ENCODE measurements around the gene YIPF3. TPM values are rescaled to one million over a fixed set of nuclear protein-coding genes. Genes with fewer than 3 reads are reported as not detected.

The YIPF3 gene
- total and polyA plus RNA-seq, 3 experiments from 2014 or later, result 48.9 to 86.5 (median 49.1) TPM

DNA sequence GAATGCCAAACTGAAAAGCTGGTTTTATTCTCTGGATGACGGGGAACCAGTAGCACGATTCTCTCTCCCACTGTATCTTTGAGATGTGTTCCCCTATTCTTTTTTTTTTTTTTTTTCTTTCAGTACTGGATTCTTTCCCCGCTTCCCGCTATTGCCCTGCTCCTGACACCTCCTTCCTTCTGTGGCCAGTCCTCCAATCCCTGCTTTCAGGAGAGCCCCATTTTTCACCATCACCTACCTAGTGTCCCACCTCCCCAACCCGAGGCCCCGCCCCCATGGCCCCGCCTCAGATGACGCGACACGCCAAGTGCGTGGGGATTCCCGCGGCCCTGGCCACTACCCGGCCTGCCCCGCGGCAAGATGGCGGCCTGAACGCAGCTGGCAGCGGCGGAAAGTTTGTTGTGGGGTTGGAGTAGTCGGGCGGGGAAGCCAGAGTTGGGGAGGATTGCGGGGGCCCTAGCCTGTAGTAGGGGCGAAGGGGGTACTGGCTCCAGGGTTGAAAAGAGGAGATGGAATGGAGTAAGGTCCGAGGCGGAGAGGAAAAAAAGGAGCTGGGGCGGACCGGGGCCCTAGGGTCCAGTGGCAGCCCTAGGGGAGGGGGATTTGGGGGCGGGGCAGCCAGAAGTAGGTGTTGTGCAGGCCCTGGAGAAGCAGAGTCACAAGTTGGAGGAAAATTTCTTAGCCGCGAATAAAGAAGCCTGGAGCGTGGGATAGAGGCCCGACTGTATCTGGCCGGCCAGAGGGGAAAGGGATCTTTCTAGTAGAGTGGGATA is 39.3 kb downstream of the YIPF3 start, which contains the start of gene TJAP1:
Gene TJAP1 (plus strand): TSS at position 336 of the 773 bp plus-strand sequence. CDS start 21,432 bp downstream, outside the sequence.
- Mint-ChIP-seq H3K27ac (peak within 1 kb of the TSS; percentile 89 to 100 (median 97)), H3K27me3 (no peaks in the 10 kb centered on the region), H3K4me1 (peaks cover 42 to 56% (median 53%) of the 10 kb centered on the region in 3 donors), H3K4me3 (peak within 1 kb of the TSS; percentile 81 to 99 (median 88)), H3K36me3 (peaks cover 0 to 23% (median 3%) of the 10 kb centered on the region in 3 donors), H3K9me3 (no peaks in the 10 kb centered on the region)
- CTCF ChIA-PET, result interaction anchor here (0.7 to 2.9 kb wide), 6 partner anchors 18 to 108 kb away, joined by 3 to 10 read pairs (median 6); partner anchors contain the start of genes DLK2 and ZNF318
- Histone ChIP-seq H3K36me3 (ENCODE audit: insufficient read depth, low read length) (no peaks in the 10 kb centered on the region), H3K4me1 (ENCODE audit: insufficient read depth, low read length) (peaks cover 16% of the 10 kb centered on the region), H3K27ac (ENCODE audit: low read depth, low read length) (peak within 1 kb of the TSS; percentile 92), H3K9me3 (ENCODE audit: low read length) (no peaks in the 10 kb centered on the region), H3K4me3 (ENCODE audit: low read length) (peak within 1 kb of the TSS; percentile 65), H3K27me3 (ENCODE audit: insufficient read depth, low read length, poor library complexity, severe bottlenecking) (no peaks in the 10 kb centered on the region)
- DNase-seq, result peak; percentile 92 to 97 (median 95)
- POLR2A ChIA-PET, result interaction anchor here (0.6 to 1.2 kb wide), 9 partner anchors 17 to 731 kb away, joined by 4 to 7 read pairs (median 5); partner anchors contain the start of genes ABCC10, POLR1C, YIPF3 and ZNF318

DNA sequence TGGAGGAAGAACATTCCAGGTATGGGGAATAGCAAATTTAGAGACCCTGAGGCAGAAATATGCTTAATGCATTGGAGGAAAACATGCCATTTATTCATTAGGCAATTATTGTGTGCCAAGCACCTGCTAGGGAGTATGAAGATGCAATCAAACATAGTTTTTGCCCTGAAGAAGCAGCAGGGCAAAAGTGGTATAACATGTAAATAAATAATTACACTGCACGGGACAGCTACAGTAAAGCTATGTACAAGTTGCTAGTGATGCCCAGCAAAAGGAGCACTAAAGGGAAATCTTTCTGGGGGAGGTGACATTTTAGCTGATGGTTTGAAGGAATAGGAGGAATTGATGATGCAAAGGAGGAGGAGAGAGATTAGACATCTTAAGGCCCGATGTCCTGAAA is 40.0 kb downstream of the YIPF3 start:
- Histone ChIP-seq H3K4me1 (ENCODE audit: insufficient read depth, low read length) (peaks cover 16% of the 10 kb centered on the region), H3K4me3 (ENCODE audit: low read length) (peak overlapping the region; percentile 65), H3K36me3 (ENCODE audit: insufficient read depth, low read length) (no peaks in the 10 kb centered on the region), H3K9me3 (ENCODE audit: low read length) (no peaks in the 10 kb centered on the region), H3K27ac (ENCODE audit: low read depth, low read length) (peak overlapping the region; percentile 92), H3K27me3 (ENCODE audit: insufficient read depth, low read length, poor library complexity, severe bottlenecking) (no peaks in the 10 kb centered on the region)
- peak overlapping the region; percentile 89 to 100 (median 97) for H3K27ac Mint-ChIP-seq
- H3K9me3 Mint-ChIP-seq, result no peaks in the 10 kb centered on the region
- H3K4me1 Mint-ChIP-seq, result peaks cover 36 to 49% (median 46%) of the 10 kb centered on the region in 3 donors
- peak overlapping the region; percentile 81 to 99 (median 88) for H3K4me3 Mint-ChIP-seq
- ChIA-PET CTCF (interaction anchor here (0.7 to 2.9 kb wide), 4 partner anchors 19 to 107 kb away, joined by 4 to 10 read pairs (median 9); partner anchors contain the start of genes DLK2 and ZNF318), POLR2A (interaction anchor here (0.7 to 1.2 kb wide), 5 partner anchors 18 to 209 kb away, joined by 4 to 6 read pairs (median 5); partner anchors contain the start of genes ABCC10 and ZNF318)
- H3K36me3 Mint-ChIP-seq, result peaks cover 0 to 20% (median 0%) of the 10 kb centered on the region in 3 donors
- no peaks in the 10 kb centered on the region for H3K27me3 Mint-ChIP-seq
- DNase-seq, result peak in 1 of 5 donors; percentile 17

DNA sequence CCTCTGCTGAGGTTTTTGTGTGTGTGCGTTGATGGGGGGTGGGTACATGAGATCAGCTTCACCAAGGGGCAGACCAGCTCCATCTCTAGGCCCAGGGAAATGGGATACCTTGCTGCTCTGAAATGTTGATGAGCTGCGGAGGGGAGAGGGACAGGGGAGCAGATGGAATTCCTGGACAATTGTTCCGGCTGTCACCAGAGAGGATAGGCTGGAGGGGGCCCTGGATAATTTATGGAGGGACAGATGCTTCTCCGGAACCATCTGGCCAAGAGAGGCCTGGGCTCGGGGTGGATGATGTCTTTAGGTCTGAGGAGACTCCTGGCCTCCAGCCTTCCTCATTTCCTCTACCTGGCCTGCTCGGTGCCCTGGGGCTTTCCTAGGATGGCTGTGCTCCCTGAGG is 41.2 kb downstream of the YIPF3 start:
- no peak overlapping the region for H3K4me3 ChIP-seq (ENCODE audit: low read length)

DNA sequence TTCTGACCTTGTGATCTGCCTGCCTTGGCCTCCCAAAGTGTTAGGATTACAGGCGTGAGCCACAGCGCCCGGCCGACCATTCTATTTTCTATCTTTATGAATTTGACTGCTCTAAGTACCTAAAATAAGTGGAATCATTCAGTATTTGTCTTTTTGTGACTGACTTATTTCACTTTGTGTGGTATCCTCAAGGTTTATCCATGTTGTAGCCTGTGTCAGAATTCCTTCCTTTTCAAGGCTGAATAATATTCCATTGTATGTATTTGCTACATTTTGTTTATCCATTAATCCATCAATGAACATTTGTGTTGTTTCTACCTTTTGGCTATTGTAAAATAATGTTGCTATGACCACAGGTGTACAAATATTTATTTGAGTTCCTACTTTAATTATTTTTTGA is 44.2 kb downstream of the YIPF3 start:
- POLR2A ChIA-PET, result no interaction called here
- CTCF ChIA-PET, result interaction anchor here (1.0 kb wide), 1 partner anchor 24 kb away, joined by 3 read pairs; no protein-coding TSS in a partner anchor

More for the DNA sequence above, 41.2 kb downstream of the YIPF3 start:
- H3K27ac ChIP-seq (ENCODE audit: low read depth, low read length), result no peak overlapping the region
- Mint-ChIP-seq H3K4me1 (peaks cover 32 to 38% (median 38%) of the 10 kb centered on the region in 3 donors), H3K4me3 (peak overlapping the region in 2 of 7 donors; percentile 28 to 64), H3K9me3 (no peaks in the 10 kb centered on the region), H3K36me3 (peaks cover 0 to 17% (median 0%) of the 10 kb centered on the region in 3 donors), H3K27ac (peak overlapping the region in 5 of 8 donors; percentile 21 to 82 (median 58)), H3K27me3 (peaks cover 0 to 5% of the 10 kb centered on the region in 2 donors)
- H3K36me3 ChIP-seq (ENCODE audit: insufficient read depth, low read length), result no peaks in the 10 kb centered on the region
- H3K4me1 ChIP-seq (ENCODE audit: insufficient read depth, low read length), result peaks cover 16% of the 10 kb centered on the region
- CTCF ChIA-PET, result interaction anchor here (0.5 to 2.9 kb wide), 4 partner anchors 11 to 34 kb away, joined by 3 to 9 read pairs (median 6); partner anchors contain the start of gene DLK2
- DNase-seq, result no peak
- POLR2A ChIA-PET, result no interaction called here
- H3K27me3 ChIP-seq (ENCODE audit: insufficient read depth, low read length, poor library complexity, severe bottlenecking), result no peaks in the 10 kb centered on the region
- no peaks in the 10 kb centered on the region for H3K9me3 ChIP-seq (ENCODE audit: low read length)

DNA sequence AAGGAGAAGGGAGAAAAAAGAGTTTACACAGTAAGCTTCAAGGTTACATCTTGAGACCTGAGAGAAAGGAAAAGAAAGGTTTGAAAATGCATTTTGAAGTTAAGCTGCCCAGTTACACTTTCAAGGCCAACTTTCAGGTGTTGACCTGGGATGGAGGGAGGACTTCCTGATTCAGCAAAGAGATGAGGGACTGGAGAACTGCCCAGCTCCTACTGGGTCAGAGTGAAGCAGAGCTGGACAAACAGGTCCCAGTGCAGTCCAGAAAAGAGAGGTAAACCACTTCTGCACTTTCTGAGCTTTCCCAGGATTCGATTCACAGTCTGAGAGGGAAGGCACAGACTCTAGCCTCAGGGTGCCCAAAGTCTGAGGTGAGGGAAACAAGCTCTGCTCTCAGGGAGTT is 45.3 kb downstream of the YIPF3 start:
- Mint-ChIP-seq H3K27ac (no peak overlapping the region), H3K36me3 (no peaks in the 10 kb centered on the region), H3K27me3 (peaks cover 13 to 31% of the 10 kb centered on the region in 2 donors), H3K4me1 (peaks cover 0 to 1% (median under 1%) of the 10 kb centered on the region in 3 donors), H3K9me3 (no peaks in the 10 kb centered on the region), H3K4me3 (no peak overlapping the region)
- H3K9me3 ChIP-seq (ENCODE audit: low read length), result no peaks in the 10 kb centered on the region
- ChIA-PET POLR2A (no interaction called here), CTCF (interaction anchor here (1.0 to 1.6 kb wide), 2 partner anchors 25 to 36 kb away, joined by 3 to 5 read pairs; no protein-coding TSS in a partner anchor)
- no peak overlapping the region for H3K27ac ChIP-seq (ENCODE audit: low read depth, low read length)
- no peaks in the 10 kb centered on the region for H3K4me1 ChIP-seq (ENCODE audit: insufficient read depth, low read length)
- no peaks in the 10 kb centered on the region for H3K36me3 ChIP-seq (ENCODE audit: insufficient read depth, low read length)
- H3K4me3 ChIP-seq (ENCODE audit: low read length), result no peak overlapping the region
- H3K27me3 ChIP-seq (ENCODE audit: insufficient read depth, low read length, poor library complexity, severe bottlenecking), result peaks cover 11% of the 10 kb centered on the region
- DNase-seq, result no peak

More for the DNA sequence above, 44.2 kb downstream of the YIPF3 start:
- Mint-ChIP-seq H3K4me1 (peaks cover 10 to 12% (median 12%) of the 10 kb centered on the region in 3 donors), H3K4me3 (no peak overlapping the region), H3K27ac (no peak overlapping the region), H3K36me3 (peaks cover 0 to 5% (median 0%) of the 10 kb centered on the region in 3 donors), H3K9me3 (no peaks in the 10 kb centered on the region), H3K27me3 (peaks cover 8 to 22% of the 10 kb centered on the region in 2 donors)
- Histone ChIP-seq H3K36me3 (ENCODE audit: insufficient read depth, low read length) (no peaks in the 10 kb centered on the region), H3K27ac (ENCODE audit: low read depth, low read length) (no peak overlapping the region), H3K4me1 (ENCODE audit: insufficient read depth, low read length) (peaks cover 6% of the 10 kb centered on the region), H3K4me3 (ENCODE audit: low read length) (no peak overlapping the region), H3K27me3 (ENCODE audit: insufficient read depth, low read length, poor library complexity, severe bottlenecking) (peaks cover 11% of the 10 kb centered on the region), H3K9me3 (ENCODE audit: low read length) (no peaks in the 10 kb centered on the region)
- DNase-seq, result no peak

DNA sequence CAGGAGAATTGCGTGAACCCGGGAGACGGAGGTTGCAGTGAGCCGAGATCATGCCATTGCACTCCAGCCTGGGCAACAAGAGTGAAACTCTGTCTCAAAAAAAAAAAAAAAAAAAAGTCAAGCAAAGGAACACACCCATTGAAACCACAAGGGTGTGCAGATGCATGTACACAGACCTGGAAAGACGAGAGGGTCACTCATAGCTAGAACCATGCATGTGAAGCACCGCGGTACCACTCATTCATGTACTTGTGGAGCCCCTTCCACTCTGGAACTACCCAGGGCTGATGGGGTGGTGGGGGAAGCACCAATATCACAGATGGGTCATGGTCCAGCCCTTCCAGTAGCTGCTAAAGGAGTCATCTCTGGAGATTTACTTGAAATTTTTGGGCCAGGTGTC is 46.8 kb downstream of the YIPF3 start:
- Histone ChIP-seq H3K36me3 (ENCODE audit: insufficient read depth, low read length) (no peaks in the 10 kb centered on the region), H3K9me3 (ENCODE audit: low read length) (no peaks in the 10 kb centered on the region), H3K4me3 (ENCODE audit: low read length) (no peak overlapping the region), H3K27ac (ENCODE audit: low read depth, low read length) (no peak overlapping the region), H3K27me3 (ENCODE audit: insufficient read depth, low read length, poor library complexity, severe bottlenecking) (peaks cover 11% of the 10 kb centered on the region), H3K4me1 (ENCODE audit: insufficient read depth, low read length) (no peaks in the 10 kb centered on the region)
- H3K27me3 Mint-ChIP-seq, result peaks cover 19 to 39% of the 10 kb centered on the region in 2 donors
- no peaks in the 10 kb centered on the region for H3K36me3 Mint-ChIP-seq
- CTCF ChIA-PET, result interaction anchor here (0.9 to 1.6 kb wide), 2 partner anchors 11 to 37 kb away, joined by 4 to 5 read pairs; no protein-coding TSS in a partner anchor
- H3K4me1 Mint-ChIP-seq, result no peaks in the 10 kb centered on the region
- POLR2A ChIA-PET, result no interaction called here
- no peak overlapping the region for H3K27ac Mint-ChIP-seq
- DNase-seq, result no peak
- H3K4me3 Mint-ChIP-seq, result no peak overlapping the region
- no peaks in the 10 kb centered on the region for H3K9me3 Mint-ChIP-seq

DNA sequence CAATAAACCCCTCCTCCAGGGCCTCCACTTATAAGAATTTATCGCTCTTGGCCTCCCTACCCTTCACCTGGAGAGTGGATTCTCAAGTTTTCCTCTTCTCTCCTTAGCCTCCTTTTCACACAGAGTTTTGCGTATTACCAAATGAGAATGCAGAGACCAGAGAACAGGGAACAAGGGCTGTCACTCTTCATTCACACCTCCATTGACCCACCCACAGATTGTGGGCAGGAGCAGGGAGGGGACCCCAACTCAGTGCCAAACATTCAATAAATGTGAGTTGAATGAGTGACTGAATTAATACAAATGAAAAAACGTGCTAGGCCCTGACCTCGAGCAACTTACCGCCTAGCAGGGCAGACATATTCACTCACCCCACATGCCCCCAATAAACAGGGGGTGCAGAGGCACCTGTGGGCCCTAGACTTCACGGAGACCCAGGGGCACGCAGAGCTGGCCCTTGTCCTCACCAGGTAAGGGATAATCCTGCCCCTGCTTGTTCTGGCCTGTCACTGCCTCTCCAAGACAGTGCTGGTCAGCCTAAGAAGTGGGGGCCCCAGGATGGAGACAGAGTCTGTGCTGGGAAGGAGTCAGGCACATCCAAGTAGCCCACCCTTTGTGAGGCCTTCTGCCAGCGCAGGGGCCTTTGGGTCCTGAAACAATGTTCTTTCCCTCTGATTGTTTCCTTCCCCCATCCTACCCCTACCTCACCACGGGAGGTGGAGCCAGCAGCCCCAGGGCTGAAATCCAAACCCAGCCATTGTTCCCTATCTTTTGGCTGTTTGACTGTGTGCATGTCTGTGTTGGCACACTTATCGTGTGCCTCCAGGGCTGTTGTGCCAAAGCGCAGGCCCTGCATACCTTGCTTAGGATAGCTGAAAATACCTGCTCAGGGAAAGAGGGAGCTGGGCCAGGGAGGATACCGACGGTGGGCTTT is 47.7 kb downstream of the YIPF3 start:
- DNase-seq, result no peak
- H3K27me3 ChIP-seq (ENCODE audit: insufficient read depth, low read length, poor library complexity, severe bottlenecking), result peaks cover 11% of the 10 kb centered on the region
- H3K9me3 ChIP-seq (ENCODE audit: low read length), result no peaks in the 10 kb centered on the region
- H3K4me1 ChIP-seq (ENCODE audit: insufficient read depth, low read length), result no peaks in the 10 kb centered on the region
- peaks cover 23 to 39% of the 10 kb centered on the region in 2 donors for H3K27me3 Mint-ChIP-seq
- H3K4me3 ChIP-seq (ENCODE audit: low read length), result no peak overlapping the region
- H3K27ac Mint-ChIP-seq, result peak overlapping the region in 1 of 8 donors; percentile 41
- no peaks in the 10 kb centered on the region for H3K36me3 Mint-ChIP-seq
- no peaks in the 10 kb centered on the region for H3K9me3 Mint-ChIP-seq
- no peaks in the 10 kb centered on the region for H3K4me1 Mint-ChIP-seq
- POLR2A ChIA-PET, result no interaction called here
- no peak overlapping the region for H3K27ac ChIP-seq (ENCODE audit: low read depth, low read length)
- H3K4me3 Mint-ChIP-seq, result no peak overlapping the region
- H3K36me3 ChIP-seq (ENCODE audit: insufficient read depth, low read length), result no peaks in the 10 kb centered on the region
- CTCF ChIA-PET, result interaction anchor here (0.9 to 1.2 kb wide), 2 partner anchors 10 to 239 kb away, joined by 3 to 4 read pairs; no protein-coding TSS in a partner anchor

Data from CD8-positive, alpha-beta memory T cell (primary cell).